H9 (cell line): Measurements from ENCODE around the gene HOXA4. TPM values are rescaled to one million over a fixed set of nuclear protein-coding genes. Genes with fewer than 3 reads are reported as not detected.

ENCODE experiments used
- DNase-seq: peaks from one replicate; pipeline ENCODE4 v3.0.0-alpha.2; 2017
- H2AFZ ChIP-seq: one replicate; pipeline ENCODE4 v1.6.1; 2013; ENCODE audit warnings: mild to moderate bottlenecking, low read length, control low read depth, moderate library complexity
- H2AK5ac ChIP-seq: 2 replicates; pipeline ENCODE4 v1.6.1; 2013; ENCODE audit warnings: low read length, control low read depth, mixed read lengths; ENCODE audit not compliant: insufficient read length
- H2BK120ac ChIP-seq: one replicate; pipeline ENCODE4 v1.6.1; 2013; ENCODE audit warnings: low read depth, mild to moderate bottlenecking, low read length, control low read depth, inconsistent platforms; ENCODE audit not compliant: poor library complexity, severe bottlenecking
- H2BK12ac ChIP-seq: 2 replicates; pipeline ENCODE4 v1.6.1; 2013; ENCODE audit warnings: low read length, control low read depth, mixed read lengths, low read depth; ENCODE audit not compliant: insufficient read length
- H2BK15ac ChIP-seq: 2 replicates; pipeline ENCODE4 v1.6.1; 2013; ENCODE audit warnings: low read depth, low read length, control low read depth
- H2BK20ac ChIP-seq: one replicate; pipeline ENCODE4 v1.6.1; 2013; ENCODE audit warnings: low read depth, mild to moderate bottlenecking, low read length, control low read depth, inconsistent platforms; ENCODE audit not compliant: poor library complexity, severe bottlenecking
- H2BK5ac ChIP-seq: 2 replicates; pipeline ENCODE4 v1.6.1; 2013; ENCODE audit warnings: low read length, control low read depth, mixed read lengths; ENCODE audit not compliant: insufficient read length
- H3K14ac ChIP-seq: 2 replicates; pipeline ENCODE4 v1.6.1; 2013; ENCODE audit warnings: low read length, control low read depth; ENCODE audit not compliant: insufficient read depth
- H3K18ac ChIP-seq: 2 replicates; pipeline ENCODE4 v1.6.1; 2013; ENCODE audit warnings: low read depth, mild to moderate bottlenecking, mixed read lengths, low read length, control low read depth; ENCODE audit not compliant: insufficient read length
- H3K23ac ChIP-seq: 2 replicates; pipeline ENCODE4 v1.6.1; 2013; ENCODE audit warnings: low read length, control low read depth, mixed read lengths, low read depth; ENCODE audit not compliant: insufficient read length
- H3K23me2 ChIP-seq: 2 replicates; pipeline ENCODE4 v1.6.1; 2013; ENCODE audit warnings: low read depth, mild to moderate bottlenecking, mixed read lengths, low read length, control low read depth; ENCODE audit not compliant: insufficient read length, poor library complexity, severe bottlenecking
- H3K27ac ChIP-seq: 2 replicates; pipeline ENCODE4 v1.5.1; 2013; ENCODE audit warnings: low read length, control low read depth, mixed read lengths, low read depth; ENCODE audit not compliant: insufficient read length
- H3K27me3 ChIP-seq: 2 replicates; pipeline ENCODE4 v1.6.1; 2013; ENCODE audit warnings: low read length, control low read depth, inconsistent platforms; ENCODE audit not compliant: insufficient read depth
- H3K4ac ChIP-seq: 2 replicates; pipeline ENCODE4 v1.6.1; 2013; ENCODE audit warnings: low read depth, mild to moderate bottlenecking, control low read depth, inconsistent platforms, low read length, moderate library complexity
- H3K4me1 ChIP-seq: 2 replicates; pipeline ENCODE4 v1.6.1; 2013; ENCODE audit warnings: low read length, control low read depth, inconsistent platforms; ENCODE audit not compliant: insufficient read depth
- H3K4me2 ChIP-seq: 2 replicates; pipeline ENCODE4 v1.6.1; 2013; ENCODE audit warnings: low read length, control low read depth, mixed read lengths; ENCODE audit not compliant: insufficient read length, insufficient read depth
- H3K56ac ChIP-seq: 2 replicates; pipeline ENCODE4 v1.6.1; 2013; ENCODE audit warnings: low read depth, mild to moderate bottlenecking, mixed read lengths, low read length, control low read depth; ENCODE audit not compliant: insufficient read length
- H3K79me1 ChIP-seq: 2 replicates; pipeline ENCODE4 v1.6.1; 2013; ENCODE audit warnings: low read depth, mild to moderate bottlenecking, moderate library complexity, low read length, control low read depth, inconsistent platforms; ENCODE audit not compliant: insufficient read depth, poor library complexity, severe bottlenecking
- H3K79me2 ChIP-seq: 2 replicates; pipeline ENCODE4 v1.6.1; 2013; ENCODE audit warnings: low read length, control low read depth, inconsistent platforms; ENCODE audit not compliant: insufficient read depth
- H3K9ac ChIP-seq: 2 replicates; pipeline ENCODE4 v1.6.1; 2013; ENCODE audit warnings: low read length, control low read depth, mixed read lengths; ENCODE audit not compliant: insufficient read length; ENCODE audit errors: extremely low read depth
- H3K9me3 ChIP-seq: one replicate; pipeline ENCODE4 v1.6.1; 2013; ENCODE audit warnings: low read depth, low read length, inconsistent platforms; ENCODE audit not compliant: control insufficient read depth
- H3T11ph ChIP-seq: one replicate; pipeline ENCODE4 v1.6.1; 2013; ENCODE audit warnings: mild to moderate bottlenecking, low read length, control low read depth, inconsistent platforms
- H4K20me1 ChIP-seq: one replicate; pipeline ENCODE4 v1.6.1; 2013; ENCODE audit not compliant: control insufficient read depth, insufficient read length, insufficient read depth
- H4K5ac ChIP-seq: 2 replicates; pipeline ENCODE4 v1.6.1; 2013; ENCODE audit warnings: low read depth, mild to moderate bottlenecking, mixed read lengths, low read length, control low read depth; ENCODE audit not compliant: insufficient read length
- H4K8ac ChIP-seq: replicated peaks from 2 replicates; pipeline ENCODE4 v1.6.1; 2013; ENCODE audit warnings: low read length, control low read depth, mixed read lengths, low read depth; ENCODE audit not compliant: insufficient read length
- H4K91ac ChIP-seq: 2 replicates; pipeline ENCODE4 v1.6.1; 2013; ENCODE audit warnings: low read depth, mild to moderate bottlenecking, moderate library complexity, mixed read lengths, low read length, control low read depth; ENCODE audit not compliant: insufficient read length
- H3K27ac Mint-ChIP-seq, 3 experiments: 2 replicates in 2 of 3; 3 replicates in 1 of 3; pipeline ENCODE4 v1.8.0; 2020 to 2021; ENCODE audit warnings: mixed read lengths in 3 of 3, mild to moderate bottlenecking in 1 of 3, moderate library complexity in 1 of 3
- H3K27me3 Mint-ChIP-seq: 2 replicates; pipeline ENCODE4 v1.8.0; 2021; ENCODE audit warnings: low read depth, mild to moderate bottlenecking, moderate library complexity, mixed read lengths
- H3K36me3 Mint-ChIP-seq, 3 experiments: 2 replicates in 2 of 3; 3 replicates in 1 of 3; pipeline ENCODE4 v1.8.0; 2020 to 2021; ENCODE audit warnings: low read depth in 3 of 3, mixed read lengths in 3 of 3; ENCODE audit not compliant: insufficient read depth in 1 of 3
- H3K4me1 Mint-ChIP-seq, 2 experiments: 2 replicates each; pipeline ENCODE4 v1.8.0; 2020; ENCODE audit warnings: mixed read lengths in 2 of 2
- H3K4me3 Mint-ChIP-seq, 2 experiments: 2 replicates in 1 of 2; 3 replicates in 1 of 2; pipeline ENCODE4 v1.8.0; 2020 to 2021; ENCODE audit warnings: mild to moderate bottlenecking in 2 of 2, mixed read lengths in 2 of 2, moderate library complexity in 1 of 2
- H3K9me3 Mint-ChIP-seq, 2 experiments: 2 replicates in 1 of 2; 3 replicates in 1 of 2; pipeline ENCODE4 v1.8.0; 2020; ENCODE audit warnings: mild to moderate bottlenecking in 2 of 2, mixed read lengths in 2 of 2, moderate library complexity in 1 of 2
- CTCF ChIP-seq: fragments of 200-600 bp; sonication (generic); conservative IDR thresholded peaks from 3 replicates; pipeline ENCODE4 v1.8.0; 2021; ENCODE audit warnings: antibody characterized with exemption, mild to moderate bottlenecking
- WGBS: extraction: QIAGEN DNeasy Blood & Tissue Kit; methylation state at CpG from one replicate; pipeline ENCODE4 v1.1.7; 2013; ENCODE audit warnings: missing lambda C conversion rate, low lambda C conversion rate, mixed read lengths; ENCODE audit not compliant: insufficient read length; ENCODE audit errors: extremely low coverage; 5-methylcytosine and 5-hydroxymethylcytosine counted together
- total RNA-seq: library from RNA; stranded (reverse); gene quantifications from 2 replicates; pipeline ENCODE4 v1.2.1, GENCODE V29; 2021

Gene HOXA4
- total RNA-seq, 1 experiment from 2014 or later = not detected

- Histone ChIP-seq H3K9ac (no peak overlapping the region), H3K14ac (no peak overlapping the region), H2BK5ac (no peak overlapping the region), H4K5ac (no peak overlapping the region), H3T11ph (no peak overlapping the region), H3K4me2 (no peak overlapping the region), H3K4me1 (no peaks in the 10 kb centered on the region), H3K27ac (no peak overlapping the region), H2BK20ac (no peak overlapping the region), H3K79me2 (no peaks in the 10 kb centered on the region), H4K20me1 (no peaks in the 10 kb centered on the region), H2BK12ac (no peak overlapping the region), H2BK15ac (no peak overlapping the region), H4K8ac (no peak overlapping the region), H3K79me1 (no peaks in the 10 kb centered on the region), H3K23ac (no peak overlapping the region), H2AFZ (no peak overlapping the region), H3K27me3 (peaks cover 99% of the 10 kb centered on the region), H3K18ac (no peak overlapping the region), H3K4ac (no peak overlapping the region), H3K9me3 (no peaks in the 10 kb centered on the region), H2BK120ac (no peak overlapping the region), H2AK5ac (no peak overlapping the region), H3K56ac (no peak overlapping the region), H4K91ac (no peak overlapping the region), H3K23me2 (no peaks in the 10 kb centered on the region)
- peaks cover 100% of the 10 kb centered on the region for H3K27me3 Mint-ChIP-seq
- H3K9me3 Mint-ChIP-seq = peaks cover 2 to 14% of the 10 kb centered on the region in 2 experiments; a peak in 1 of 5 replicates
- DNase-seq = peak; percentile 26
- peaks cover 3 to 16% of the 10 kb centered on the region in 2 experiments for H3K4me1 Mint-ChIP-seq
- no CpG with 5 or more reads among the region's 14 CpGs for WGBS
- no peak for TF ChIP-seq CTCF
- H3K36me3 Mint-ChIP-seq = no peaks in the 10 kb centered on the region; a peak in 2 of 7 replicates
- H3K4me3 Mint-ChIP-seq = 0 out of 5 replicates have a peak overlapping the region, but pooled peaks of 1 of the 2 experiments have one; percentile 31
- H3K27ac Mint-ChIP-seq = no peak overlapping the region
Observed at GRCh38 chr7:27179030-27179429, 48.5 kb upstream of the HOXA4 start.
